GM18870 (cell line): Measurements from ENCODE around the gene TPP2.

Experiments used
- ATAC-seq: cut with Tn5 transposase; IDR thresholded peaks from one replicate; pipeline ENCODE4 v1.9.1; 2021; ENCODE audit warnings: moderate library complexity; ENCODE audit not compliant: unreplicated experiment

TPP2 gene

DNA sequence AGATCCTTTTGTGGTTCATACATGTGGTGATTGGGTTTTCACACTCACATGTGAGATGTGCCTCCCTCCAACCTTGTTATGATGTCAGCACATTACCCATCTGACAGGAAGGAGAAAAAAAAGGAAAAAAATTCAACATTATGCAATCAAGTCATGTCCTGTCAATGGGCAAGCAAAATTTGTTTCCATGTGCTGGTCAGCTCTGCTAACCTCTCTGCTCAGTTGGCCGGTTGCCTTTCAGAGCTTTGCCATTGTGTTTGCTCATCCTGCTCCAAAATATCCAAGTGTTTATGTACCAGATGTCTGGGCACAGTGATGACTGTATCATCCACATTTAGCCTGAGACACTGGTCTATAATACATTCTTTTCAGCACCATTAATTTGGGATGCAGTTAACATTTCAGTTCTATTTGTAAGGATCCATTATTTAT lies 125.0 kb downstream of the TPP2 start:
- no peak for ATAC-seq

DNA sequence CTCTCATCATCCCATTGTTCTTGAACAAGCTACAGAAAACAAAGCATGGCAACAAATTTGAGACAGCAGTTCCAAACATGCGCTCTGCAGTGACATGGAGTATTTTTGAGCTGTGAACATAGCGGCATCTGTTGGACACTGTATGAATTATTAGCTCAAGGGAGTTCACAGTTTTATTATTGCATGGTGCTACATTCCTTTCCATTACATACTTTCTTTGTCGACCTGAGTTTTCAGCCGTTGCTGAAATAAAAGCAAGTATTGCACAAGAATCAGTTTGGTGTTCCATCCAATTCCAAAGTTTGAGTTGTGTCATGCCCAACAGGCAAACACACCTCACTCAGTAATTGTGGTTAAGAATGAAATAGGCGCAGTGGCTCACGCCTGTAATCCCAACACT lies 128.1 kb downstream of the TPP2 start:
- no peak for ATAC-seq

DNA sequence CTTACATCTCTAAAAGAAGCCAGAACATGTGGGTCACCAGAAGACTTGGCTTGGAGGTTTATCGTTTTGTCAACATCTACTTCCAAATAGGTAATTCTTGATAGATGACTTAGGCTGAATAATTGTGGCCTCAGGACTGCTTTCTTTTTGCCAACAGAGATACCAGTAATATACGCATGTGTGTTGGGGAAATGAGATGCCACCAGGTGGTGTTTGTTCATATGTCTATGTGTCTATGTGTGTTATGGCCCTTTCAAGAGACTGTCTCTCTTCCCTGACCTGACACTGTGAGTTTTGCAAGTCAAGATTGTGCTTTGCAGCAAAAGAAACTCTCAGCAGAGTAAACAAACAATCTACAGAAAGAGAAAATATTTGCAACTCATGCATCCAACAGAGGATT lies 129.6 kb downstream of the TPP2 start:
- no peak for ATAC-seq
